ENCODE results near the gene B4GALT1. TPM values are rescaled to one million over a fixed set of nuclear protein-coding genes. Genes with fewer than 3 reads are reported as not detected.

The B4GALT1 gene
- total RNA-seq, 1 experiment from 2014 or later = 19.1 TPM

DNA sequence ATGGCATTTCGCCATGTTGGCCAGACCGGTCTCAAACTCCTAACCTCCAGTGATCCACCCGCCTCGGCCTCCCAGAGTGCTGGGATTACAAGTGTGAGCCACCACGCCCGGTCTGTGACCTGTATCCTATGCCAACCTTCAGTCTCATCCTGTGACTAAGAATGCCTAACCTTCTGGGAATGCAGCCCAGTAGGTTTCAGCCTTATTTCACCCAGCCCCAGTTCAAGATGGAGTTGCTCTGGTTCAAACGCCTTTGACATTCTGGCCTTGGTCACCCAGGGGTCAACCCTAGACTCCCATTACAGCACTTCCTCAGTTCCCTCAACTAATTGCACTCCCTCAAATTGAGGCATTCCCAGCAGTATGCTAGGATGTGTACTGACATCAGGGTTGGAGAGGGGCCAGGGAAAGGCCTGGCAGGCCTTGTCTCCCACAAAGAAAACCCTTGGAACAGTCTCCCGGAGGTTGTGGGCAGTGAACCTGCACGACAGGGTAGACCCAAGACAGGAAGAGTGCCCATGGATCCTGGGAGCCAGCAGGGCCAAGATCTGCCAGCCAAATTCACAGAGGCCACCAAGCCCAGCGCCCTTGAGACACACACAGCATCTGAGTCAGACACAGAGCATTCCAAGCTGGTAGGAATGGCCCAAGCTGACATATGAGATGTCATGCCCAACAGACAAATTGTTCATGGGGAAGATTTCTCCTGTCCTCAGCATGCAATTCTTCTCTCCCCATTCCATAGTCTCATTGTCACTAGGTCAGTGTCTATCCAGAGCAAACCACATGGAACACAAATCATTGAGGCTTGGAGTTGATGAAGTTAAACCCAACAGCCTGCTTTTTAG lies 65.8 kb downstream of the B4GALT1 start:
- ATAC-seq (no peak), DNase-seq (ENCODE audit: low spot score) (no peak)
- Mint-ChIP-seq H3K27me3 (ENCODE audit: low read depth) (no peaks in the 10 kb centered on the region; the same call in 1 of the 2 replicates), H3K4me1 (peaks cover 7% of the 10 kb centered on the region; the same call in 1 of the 2 replicates), H3K27ac (no peak overlapping the region), H3K4me3 (no peak overlapping the region), H3K36me3 (no peaks in the 10 kb centered on the region), H3K9me3 (no peaks in the 10 kb centered on the region)
- ChIA-PET CTCF (no interaction called here), POLR2A (no interaction called here)
- no peak for TF ChIP-seq JUN (CRISPR knock-in tag; IDR thresholded peaks at IDR 0.05)
- TF ChIP-seq IRF2 (CRISPR knock-in tag; IDR thresholded peaks at IDR 0.05; ENCODE audit: borderline replicate concordance, low read depth) = no peak
- TF ChIP-seq, protein P1, sequence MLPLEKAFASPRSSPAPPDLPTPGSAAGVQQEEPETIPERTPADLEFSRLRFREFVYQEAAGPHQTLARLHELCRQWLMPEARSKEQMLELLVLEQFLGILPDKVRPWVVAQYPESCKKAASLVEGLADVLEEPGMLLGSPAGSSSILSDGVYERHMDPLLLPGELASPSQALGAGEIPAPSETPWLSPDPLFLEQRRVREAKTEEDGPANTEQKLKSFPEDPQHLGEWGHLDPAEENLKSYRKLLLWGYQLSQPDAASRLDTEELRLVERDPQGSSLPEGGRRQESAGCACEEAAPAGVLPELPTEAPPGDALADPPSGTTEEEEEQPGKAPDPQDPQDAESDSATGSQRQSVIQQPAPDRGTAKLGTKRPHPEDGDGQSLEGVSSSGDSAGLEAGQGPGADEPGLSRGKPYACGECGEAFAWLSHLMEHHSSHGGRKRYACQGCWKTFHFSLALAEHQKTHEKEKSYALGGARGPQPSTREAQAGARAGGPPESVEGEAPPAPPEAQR (CRISPR knock-in tag; IDR thresholded peaks at IDR 0.05) = no peak
- TF ChIP-seq, protein P2, sequence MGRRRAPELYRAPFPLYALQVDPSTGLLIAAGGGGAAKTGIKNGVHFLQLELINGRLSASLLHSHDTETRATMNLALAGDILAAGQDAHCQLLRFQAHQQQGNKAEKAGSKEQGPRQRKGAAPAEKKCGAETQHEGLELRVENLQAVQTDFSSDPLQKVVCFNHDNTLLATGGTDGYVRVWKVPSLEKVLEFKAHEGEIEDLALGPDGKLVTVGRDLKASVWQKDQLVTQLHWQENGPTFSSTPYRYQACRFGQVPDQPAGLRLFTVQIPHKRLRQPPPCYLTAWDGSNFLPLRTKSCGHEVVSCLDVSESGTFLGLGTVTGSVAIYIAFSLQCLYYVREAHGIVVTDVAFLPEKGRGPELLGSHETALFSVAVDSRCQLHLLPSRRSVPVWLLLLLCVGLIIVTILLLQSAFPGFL (CRISPR knock-in tag; IDR thresholded peaks at IDR 0.05; ENCODE audit: borderline replicate concordance) = no peak

DNA sequence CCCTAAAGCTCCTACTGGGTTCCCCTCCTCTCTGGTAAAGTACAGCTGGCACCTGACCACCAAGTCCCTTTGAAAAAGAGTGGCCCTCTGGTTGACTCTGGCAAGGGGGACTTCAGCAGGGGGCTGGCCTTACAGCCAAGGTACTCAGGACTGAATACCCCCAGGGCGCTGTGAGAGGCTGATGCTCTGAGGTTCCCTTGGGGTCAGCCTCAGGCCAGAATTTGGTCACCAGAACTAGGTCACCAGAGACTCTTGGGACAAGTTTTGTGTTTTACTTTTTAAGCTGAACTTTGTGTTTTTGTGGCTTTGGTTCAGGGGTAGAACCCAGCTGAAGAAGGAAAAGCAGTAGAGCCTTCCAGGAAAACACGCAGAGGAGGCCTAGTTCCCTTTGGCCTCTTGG lies 67.4 kb downstream of the B4GALT1 start:
- no peaks in the 10 kb centered on the region for H3K9me3 Mint-ChIP-seq
- ChIA-PET CTCF (no interaction called here), POLR2A (no interaction called here)
- peaks cover 7% of the 10 kb centered on the region; the same call in 1 of the 2 replicates for H3K4me1 Mint-ChIP-seq
- ATAC-seq = no peak
- no peaks in the 10 kb centered on the region; the same call in 1 of the 2 replicates for H3K27me3 Mint-ChIP-seq (ENCODE audit: low read depth)
- no peak overlapping the region for H3K27ac Mint-ChIP-seq
- DNase-seq (ENCODE audit: low spot score) = no peak
- H3K36me3 Mint-ChIP-seq = no peaks in the 10 kb centered on the region
- H3K4me3 Mint-ChIP-seq = no peak overlapping the region
- TF ChIP-seq SMAD4 (CRISPR knock-in tag; IDR thresholded peaks at IDR 0.05) (no peak), ZNF317 (CRISPR knock-in tag; IDR thresholded peaks at IDR 0.05; ENCODE audit: borderline replicate concordance, low read depth) (no peak), ZNF671 (CRISPR knock-in tag; IDR thresholded peaks at IDR 0.05) (no peak), ETV6 (CRISPR knock-in tag; IDR thresholded peaks at IDR 0.05) (no peak), NFATC4 (CRISPR knock-in tag; IDR thresholded peaks at IDR 0.05) (no peak), JAZF1 (CRISPR knock-in tag; IDR thresholded peaks at IDR 0.05) (no peak), GRHL2 (CRISPR knock-in tag; IDR thresholded peaks at IDR 0.05; ENCODE audit: insufficient replicate concordance, severe bottlenecking) (no peak), HMGA2 (CRISPR knock-in tag; IDR thresholded peaks at IDR 0.05) (no peak), TEAD1 (CRISPR knock-in tag; IDR thresholded peaks at IDR 0.05) (no peak), ZNF423 (CRISPR knock-in tag; IDR thresholded peaks at IDR 0.05) (no peak)
- TF ChIP-seq, protein P3, sequence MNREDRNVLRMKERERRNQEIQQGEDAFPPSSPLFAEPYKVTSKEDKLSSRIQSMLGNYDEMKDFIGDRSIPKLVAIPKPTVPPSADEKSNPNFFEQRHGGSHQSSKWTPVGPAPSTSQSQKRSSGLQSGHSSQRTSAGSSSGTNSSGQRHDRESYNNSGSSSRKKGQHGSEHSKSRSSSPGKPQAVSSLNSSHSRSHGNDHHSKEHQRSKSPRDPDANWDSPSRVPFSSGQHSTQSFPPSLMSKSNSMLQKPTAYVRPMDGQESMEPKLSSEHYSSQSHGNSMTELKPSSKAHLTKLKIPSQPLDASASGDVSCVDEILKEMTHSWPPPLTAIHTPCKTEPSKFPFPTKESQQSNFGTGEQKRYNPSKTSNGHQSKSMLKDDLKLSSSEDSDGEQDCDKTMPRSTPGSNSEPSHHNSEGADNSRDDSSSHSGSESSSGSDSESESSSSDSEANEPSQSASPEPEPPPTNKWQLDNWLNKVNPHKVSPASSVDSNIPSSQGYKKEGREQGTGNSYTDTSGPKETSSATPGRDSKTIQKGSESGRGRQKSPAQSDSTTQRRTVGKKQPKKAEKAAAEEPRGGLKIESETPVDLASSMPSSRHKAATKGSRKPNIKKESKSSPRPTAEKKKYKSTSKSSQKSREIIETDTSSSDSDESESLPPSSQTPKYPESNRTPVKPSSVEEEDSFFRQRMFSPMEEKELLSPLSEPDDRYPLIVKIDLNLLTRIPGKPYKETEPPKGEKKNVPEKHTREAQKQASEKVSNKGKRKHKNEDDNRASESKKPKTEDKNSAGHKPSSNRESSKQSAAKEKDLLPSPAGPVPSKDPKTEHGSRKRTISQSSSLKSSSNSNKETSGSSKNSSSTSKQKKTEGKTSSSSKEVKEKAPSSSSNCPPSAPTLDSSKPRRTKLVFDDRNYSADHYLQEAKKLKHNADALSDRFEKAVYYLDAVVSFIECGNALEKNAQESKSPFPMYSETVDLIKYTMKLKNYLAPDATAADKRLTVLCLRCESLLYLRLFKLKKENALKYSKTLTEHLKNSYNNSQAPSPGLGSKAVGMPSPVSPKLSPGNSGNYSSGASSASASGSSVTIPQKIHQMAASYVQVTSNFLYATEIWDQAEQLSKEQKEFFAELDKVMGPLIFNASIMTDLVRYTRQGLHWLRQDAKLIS (CRISPR knock-in tag; IDR thresholded peaks at IDR 0.05; ENCODE audit: borderline replicate concordance) = no peak
- TF ChIP-seq, protein P4, sequence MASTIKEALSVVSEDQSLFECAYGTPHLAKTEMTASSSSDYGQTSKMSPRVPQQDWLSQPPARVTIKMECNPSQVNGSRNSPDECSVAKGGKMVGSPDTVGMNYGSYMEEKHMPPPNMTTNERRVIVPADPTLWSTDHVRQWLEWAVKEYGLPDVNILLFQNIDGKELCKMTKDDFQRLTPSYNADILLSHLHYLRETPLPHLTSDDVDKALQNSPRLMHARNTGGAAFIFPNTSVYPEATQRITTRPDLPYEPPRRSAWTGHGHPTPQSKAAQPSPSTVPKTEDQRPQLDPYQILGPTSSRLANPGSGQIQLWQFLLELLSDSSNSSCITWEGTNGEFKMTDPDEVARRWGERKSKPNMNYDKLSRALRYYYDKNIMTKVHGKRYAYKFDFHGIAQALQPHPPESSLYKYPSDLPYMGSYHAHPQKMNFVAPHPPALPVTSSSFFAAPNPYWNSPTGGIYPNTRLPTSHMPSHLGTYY (CRISPR knock-in tag; IDR thresholded peaks at IDR 0.05) = no peak
- TF ChIP-seq, protein P5, sequence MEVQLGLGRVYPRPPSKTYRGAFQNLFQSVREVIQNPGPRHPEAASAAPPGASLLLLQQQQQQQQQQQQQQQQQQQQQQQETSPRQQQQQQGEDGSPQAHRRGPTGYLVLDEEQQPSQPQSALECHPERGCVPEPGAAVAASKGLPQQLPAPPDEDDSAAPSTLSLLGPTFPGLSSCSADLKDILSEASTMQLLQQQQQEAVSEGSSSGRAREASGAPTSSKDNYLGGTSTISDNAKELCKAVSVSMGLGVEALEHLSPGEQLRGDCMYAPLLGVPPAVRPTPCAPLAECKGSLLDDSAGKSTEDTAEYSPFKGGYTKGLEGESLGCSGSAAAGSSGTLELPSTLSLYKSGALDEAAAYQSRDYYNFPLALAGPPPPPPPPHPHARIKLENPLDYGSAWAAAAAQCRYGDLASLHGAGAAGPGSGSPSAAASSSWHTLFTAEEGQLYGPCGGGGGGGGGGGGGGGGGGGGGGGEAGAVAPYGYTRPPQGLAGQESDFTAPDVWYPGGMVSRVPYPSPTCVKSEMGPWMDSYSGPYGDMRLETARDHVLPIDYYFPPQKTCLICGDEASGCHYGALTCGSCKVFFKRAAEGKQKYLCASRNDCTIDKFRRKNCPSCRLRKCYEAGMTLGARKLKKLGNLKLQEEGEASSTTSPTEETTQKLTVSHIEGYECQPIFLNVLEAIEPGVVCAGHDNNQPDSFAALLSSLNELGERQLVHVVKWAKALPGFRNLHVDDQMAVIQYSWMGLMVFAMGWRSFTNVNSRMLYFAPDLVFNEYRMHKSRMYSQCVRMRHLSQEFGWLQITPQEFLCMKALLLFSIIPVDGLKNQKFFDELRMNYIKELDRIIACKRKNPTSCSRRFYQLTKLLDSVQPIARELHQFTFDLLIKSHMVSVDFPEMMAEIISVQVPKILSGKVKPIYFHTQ (CRISPR knock-in tag; IDR thresholded peaks at IDR 0.05) = no peak
- TF ChIP-seq, protein P2 (CRISPR knock-in tag; IDR thresholded peaks at IDR 0.05; ENCODE audit: borderline replicate concordance) = no peak

All from WTC11 (cell line).